Endodermal cell (in vitro differentiated cells): ENCODE results near the gene HORMAD2. TPM values are rescaled to one million over a fixed set of nuclear protein-coding genes. Genes with fewer than 3 reads are reported as not detected.

Source experiments
- DNase-seq: peaks from one replicate; pipeline ENCODE4 v3.0.0-alpha.2; 2017
- H3K27ac ChIP-seq: 2 replicates; pipeline ENCODE4 v1.5.1; 2013; ENCODE audit warnings: mild to moderate bottlenecking, low read depth, low read length, moderate library complexity
- H3K27me3 ChIP-seq: 2 replicates; pipeline ENCODE4 v1.6.1; 2013; ENCODE audit warnings: mild to moderate bottlenecking, low read length, moderate library complexity; ENCODE audit not compliant: insufficient read depth, control insufficient read depth, poor library complexity, severe bottlenecking
- H3K36me3 ChIP-seq: 2 replicates; pipeline ENCODE4 v1.7.0; 2013; ENCODE audit warnings: mild to moderate bottlenecking, low read length, moderate library complexity; ENCODE audit not compliant: control insufficient read depth, insufficient read depth
- H3K4me1 ChIP-seq: one replicate; pipeline ENCODE4 v1.7.0; 2013; ENCODE audit warnings: low read length; ENCODE audit not compliant: control insufficient read depth, insufficient read depth
- H3K4me3 ChIP-seq: 2 replicates; pipeline ENCODE4 v1.5.1; 2013; ENCODE audit warnings: mild to moderate bottlenecking, low read length, moderate library complexity
- H3K9ac ChIP-seq: 2 replicates; pipeline ENCODE4 v1.6.1; 2013; ENCODE audit warnings: mild to moderate bottlenecking, low read length, moderate library complexity; ENCODE audit not compliant: poor library complexity, severe bottlenecking; ENCODE audit errors: extremely low read depth
- H3K9me3 ChIP-seq: 2 replicates; pipeline ENCODE4 v1.6.1; 2013; ENCODE audit warnings: mild to moderate bottlenecking, low read length, moderate library complexity; ENCODE audit not compliant: control insufficient read depth
- H3K27ac Mint-ChIP-seq: 2 replicates; pipeline ENCODE4 v1.8.0; 2020; ENCODE audit warnings: mixed read lengths
- H3K27me3 Mint-ChIP-seq: 2 replicates; pipeline ENCODE4 v1.8.0; 2021; ENCODE audit warnings: mild to moderate bottlenecking, mixed read lengths; ENCODE audit not compliant: insufficient read depth
- H3K36me3 Mint-ChIP-seq: 2 replicates; pipeline ENCODE4 v1.8.0; 2020; ENCODE audit warnings: low read depth, mixed read lengths
- H3K4me1 Mint-ChIP-seq: 2 replicates; pipeline ENCODE4 v1.8.0; 2020; ENCODE audit warnings: mixed read lengths
- H3K4me3 Mint-ChIP-seq: 2 replicates; pipeline ENCODE4 v1.8.0; 2020; ENCODE audit warnings: mild to moderate bottlenecking, moderate library complexity, mixed read lengths
- H3K9me3 Mint-ChIP-seq: 2 replicates; pipeline ENCODE4 v1.8.0; 2020; ENCODE audit warnings: mild to moderate bottlenecking, mixed read lengths
- WGBS, 2 experiments: methylation state at CpG; one replicate each; pipeline versions ENCODE4 v1.1.5 to v1.1.7; 2013; ENCODE audit warnings: missing lambda C conversion rate in 2 of 2, mixed read lengths in 1 of 2; ENCODE audit not compliant: insufficient coverage in 1 of 2, insufficient read length in 1 of 2; 5-methylcytosine and 5-hydroxymethylcytosine counted together
- total RNA-seq, 2 donors: library from RNA; stranded (reverse); fragmentation: NEBNext Ultra II Directional in 1 of 2; extraction: Animal tissue kit (Norgen Biotek cat#: 25700) in 1 of 2; gene quantifications; 2 replicates in 1 of 2; 3 replicates in 1 of 2; pipeline ENCODE4 v1.2.1, GENCODE V29; 2021
- TF ChIP-seq, protein P1 (sequence below): fragments of 200-600 bp; sonication (generic); conservative IDR thresholded peaks from 2 replicates; pipeline ENCODE4 v1.5.0; 2021; ENCODE audit warnings: antibody characterized with exemption, mild to moderate bottlenecking

The HORMAD2 gene
- total RNA-seq, 2 donors from 2014 or later, result 0.55 TPM; not detected in 1

DNA sequence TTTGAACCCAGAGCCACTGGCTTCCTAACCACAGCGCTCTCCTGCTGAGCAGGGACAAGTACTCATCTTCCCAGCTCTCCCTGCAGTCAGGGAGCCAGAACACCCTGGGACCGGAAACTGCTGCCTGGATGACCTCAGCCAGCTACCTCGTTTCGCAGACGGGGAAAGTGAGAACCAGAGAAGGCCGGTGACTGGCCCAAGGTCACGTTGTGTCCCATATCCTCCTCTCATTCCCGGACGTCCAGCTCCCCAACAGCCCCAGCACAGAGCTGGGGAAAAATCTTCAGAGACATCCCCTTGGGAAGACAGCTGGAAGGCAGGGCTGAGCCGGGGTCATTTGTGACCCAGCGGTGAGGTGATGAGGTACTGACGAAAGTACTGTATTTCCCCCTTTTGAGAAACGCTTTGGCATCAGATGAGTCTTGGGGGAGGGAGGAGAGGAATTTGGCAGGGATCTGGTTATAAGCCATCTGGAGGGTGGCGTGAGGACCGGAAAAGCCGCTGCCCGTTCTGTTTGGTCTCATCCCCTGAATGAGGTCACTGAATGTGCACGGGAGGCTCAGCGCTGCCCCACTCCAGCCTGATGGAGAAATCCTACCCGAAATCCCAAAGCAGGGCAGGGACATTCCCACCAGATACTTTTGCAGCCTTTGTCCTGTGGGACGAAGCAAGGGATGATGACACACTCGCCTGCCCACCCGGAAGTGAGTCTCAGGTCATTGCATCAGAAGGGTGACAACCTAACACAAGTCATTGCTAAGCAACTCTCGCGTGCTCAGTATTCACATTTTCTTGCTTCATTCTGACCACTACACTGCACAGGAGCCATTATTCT is 125.2 kb downstream of the HORMAD2 start:
- H3K4me1 ChIP-seq, result no peaks in the 10 kb centered on the region
- no peak overlapping the region for H3K4me3 ChIP-seq
- WGBS, 2 experiments, result 86 to 92% methylated on average over 18 to 25 of the region's 25 CpGs
- peaks cover 14% of the 10 kb centered on the region for H3K4me1 Mint-ChIP-seq
- no peaks in the 10 kb centered on the region for H3K9me3 ChIP-seq
- no peak overlapping the region for H3K27ac Mint-ChIP-seq
- H3K4me3 Mint-ChIP-seq, result no peak overlapping the region
- H3K36me3 ChIP-seq, result no peaks in the 10 kb centered on the region
- peaks cover 2% of the 10 kb centered on the region for H3K9me3 Mint-ChIP-seq
- DNase-seq, result no peak
- no peaks in the 10 kb centered on the region for H3K36me3 Mint-ChIP-seq
- no peak overlapping the region for H3K27ac ChIP-seq
- H3K27me3 ChIP-seq, result no peaks in the 10 kb centered on the region
- TF ChIP-seq, protein P1, sequence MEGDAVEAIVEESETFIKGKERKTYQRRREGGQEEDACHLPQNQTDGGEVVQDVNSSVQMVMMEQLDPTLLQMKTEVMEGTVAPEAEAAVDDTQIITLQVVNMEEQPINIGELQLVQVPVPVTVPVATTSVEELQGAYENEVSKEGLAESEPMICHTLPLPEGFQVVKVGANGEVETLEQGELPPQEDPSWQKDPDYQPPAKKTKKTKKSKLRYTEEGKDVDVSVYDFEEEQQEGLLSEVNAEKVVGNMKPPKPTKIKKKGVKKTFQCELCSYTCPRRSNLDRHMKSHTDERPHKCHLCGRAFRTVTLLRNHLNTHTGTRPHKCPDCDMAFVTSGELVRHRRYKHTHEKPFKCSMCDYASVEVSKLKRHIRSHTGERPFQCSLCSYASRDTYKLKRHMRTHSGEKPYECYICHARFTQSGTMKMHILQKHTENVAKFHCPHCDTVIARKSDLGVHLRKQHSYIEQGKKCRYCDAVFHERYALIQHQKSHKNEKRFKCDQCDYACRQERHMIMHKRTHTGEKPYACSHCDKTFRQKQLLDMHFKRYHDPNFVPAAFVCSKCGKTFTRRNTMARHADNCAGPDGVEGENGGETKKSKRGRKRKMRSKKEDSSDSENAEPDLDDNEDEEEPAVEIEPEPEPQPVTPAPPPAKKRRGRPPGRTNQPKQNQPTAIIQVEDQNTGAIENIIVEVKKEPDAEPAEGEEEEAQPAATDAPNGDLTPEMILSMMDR, result no peak
- H3K9ac ChIP-seq, result no peak overlapping the region
- H3K27me3 Mint-ChIP-seq, result peaks cover 15% of the 10 kb centered on the region

DNA sequence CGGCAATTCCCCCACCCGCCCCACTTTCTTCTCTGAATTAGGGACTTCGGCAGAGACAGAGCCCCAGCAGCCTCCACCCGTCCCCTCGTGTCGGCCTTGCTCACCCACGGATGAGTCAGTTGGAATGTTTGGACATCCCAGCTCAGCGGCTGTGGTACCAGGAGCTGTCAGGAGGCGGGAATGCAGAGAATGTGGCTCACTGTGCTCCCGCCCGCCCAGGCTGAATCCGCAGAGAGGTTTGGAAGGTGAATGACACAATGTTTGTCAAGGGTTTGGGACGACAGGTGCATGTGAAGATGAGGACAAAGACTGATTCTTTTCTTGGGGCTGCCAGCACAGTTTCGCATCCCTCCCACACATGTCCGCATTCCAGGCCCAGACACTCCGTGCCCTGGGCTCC is 126.7 kb downstream of the HORMAD2 start:
- no peak overlapping the region for H3K27ac ChIP-seq
- WGBS, 2 experiments, result 48 to 62% methylated on average over 11 to 16 of the region's 16 CpGs
- Mint-ChIP-seq H3K36me3 (no peaks in the 10 kb centered on the region), H3K4me3 (no peak overlapping the region), H3K27me3 (peaks cover 17% of the 10 kb centered on the region), H3K9me3 (no peaks in the 10 kb centered on the region), H3K4me1 (peaks cover 14% of the 10 kb centered on the region), H3K27ac (no peak overlapping the region)
- H3K9me3 ChIP-seq, result no peaks in the 10 kb centered on the region
- H3K36me3 ChIP-seq, result no peaks in the 10 kb centered on the region
- no peak overlapping the region for H3K9ac ChIP-seq
- no peak overlapping the region for H3K4me3 ChIP-seq
- peak; percentile 86 for DNase-seq
- H3K27me3 ChIP-seq, result no peaks in the 10 kb centered on the region
- TF ChIP-seq, protein P1, result no peak
- no peaks in the 10 kb centered on the region for H3K4me1 ChIP-seq

DNA sequence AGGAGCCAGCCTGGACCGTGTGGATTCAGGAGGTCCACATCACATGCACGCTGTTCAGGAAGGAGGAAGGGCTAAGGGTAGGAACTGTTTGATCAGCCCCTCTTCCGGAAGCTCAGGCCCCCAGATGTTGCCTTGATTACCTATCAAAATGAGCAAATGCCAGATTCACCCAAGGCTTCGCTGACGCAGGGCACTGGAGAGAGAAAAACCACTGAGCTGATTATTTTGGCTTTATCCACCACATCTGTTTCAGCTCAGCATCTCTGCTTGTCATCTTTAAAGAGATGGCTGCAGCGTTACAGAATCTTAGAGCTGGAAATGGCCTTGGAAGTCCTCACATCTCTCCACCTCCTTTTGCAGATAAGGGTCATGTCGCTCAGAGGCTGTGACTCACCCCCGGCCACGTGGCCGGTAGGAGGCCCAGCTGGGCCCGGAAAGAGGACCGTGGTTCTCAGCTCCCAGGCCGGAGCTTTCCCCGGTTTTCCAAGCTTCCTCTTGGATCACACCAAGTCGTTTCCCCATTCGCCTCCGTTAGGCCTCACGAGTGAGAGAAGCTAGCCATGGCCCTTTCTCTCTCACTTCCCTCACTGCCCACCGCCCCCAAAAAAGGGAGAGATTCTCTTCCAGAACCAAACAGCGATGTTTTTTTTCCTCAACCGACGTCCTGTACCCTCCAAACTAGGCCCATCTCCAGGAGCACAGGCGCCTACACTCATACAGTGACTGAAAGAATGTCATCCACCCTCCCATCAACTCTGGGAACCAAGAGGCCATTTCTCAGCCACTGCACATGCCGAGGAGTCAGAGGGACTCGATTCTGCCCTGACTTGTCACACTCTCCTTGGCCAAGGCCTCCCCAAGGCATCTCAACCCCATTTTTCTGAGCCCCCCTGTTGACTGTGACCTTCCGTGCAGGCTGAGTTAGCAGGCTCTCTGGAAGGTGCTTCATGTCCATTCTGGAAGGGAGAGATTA is 128.7 kb downstream of the HORMAD2 start:
- Histone ChIP-seq H3K36me3 (no peaks in the 10 kb centered on the region), H3K27ac (no peak overlapping the region), H3K4me1 (no peaks in the 10 kb centered on the region), H3K9me3 (no peaks in the 10 kb centered on the region), H3K9ac (no peak overlapping the region), H3K27me3 (no peaks in the 10 kb centered on the region), H3K4me3 (no peak overlapping the region)
- TF ChIP-seq, protein P1, result no peak
- WGBS, 2 experiments, result 78 to 81% methylated on average over 16 to 26 of the region's 26 CpGs
- Mint-ChIP-seq H3K9me3 (no peaks in the 10 kb centered on the region), H3K36me3 (no peaks in the 10 kb centered on the region), H3K27me3 (peaks cover 17% of the 10 kb centered on the region), H3K4me1 (peaks cover 10% of the 10 kb centered on the region), H3K4me3 (no peak overlapping the region), H3K27ac (no peak overlapping the region)
- DNase-seq, result peak; percentile 73
